ENCODE data around the gene RNF212B. TPM values are rescaled to one million over a fixed set of nuclear protein-coding genes. Genes with fewer than 3 reads are reported as not detected.

The RNF212B gene
- total and polyA plus RNA-seq, 2 of the 13 experiments (the other 11 are each of a cell fraction or from before 2014, with no cell fraction given), result 0.05 TPM; not detected in 1

GRCh38 chr14:23284654-23285529, 47.2 kb downstream of the RNF212B start (continued):
- TF ChIP-seq REPIN1 (CRISPR knock-in tag; IDR thresholded peaks at IDR 0.05; ENCODE audit: borderline replicate concordance, low read depth) (no peak), MAFK (conservative IDR thresholded peaks at IDR 0.05 in 1 of 2, IDR thresholded peaks at IDR 0.05 in 1 of 2; ENCODE audit: low read length in 2 of 2) (no peak), PITX1 (CRISPR knock-in tag; IDR thresholded peaks at IDR 0.05) (no peak), ISX (CRISPR knock-in tag; conservative IDR thresholded peaks at IDR 0.05) (no peak), ZNF773 (CRISPR knock-in tag; IDR thresholded peaks at IDR 0.05; ENCODE audit: borderline replicate concordance) (no peak), ZXDC (CRISPR knock-in tag; IDR thresholded peaks at IDR 0.05) (no peak), CREBL2 (CRISPR knock-in tag; IDR thresholded peaks at IDR 0.05; ENCODE audit: borderline replicate concordance) (no peak), ZNF562 (CRISPR knock-in tag; IDR thresholded peaks at IDR 0.05; ENCODE audit: borderline replicate concordance) (no peak), SNAPC2 (CRISPR knock-in tag; IDR thresholded peaks at IDR 0.05) (0 out of 2 replicates have a peak, but pooled peaks have one; percentile 5), ZFP37 (CRISPR knock-in tag; IDR thresholded peaks at IDR 0.05; ENCODE audit: borderline replicate concordance) (no peak), EED (CRISPR knock-in tag; IDR thresholded peaks at IDR 0.05) (no peak), ZSCAN22 (CRISPR knock-in tag; IDR thresholded peaks at IDR 0.05) (no peak), ZMYM2 (CRISPR knock-in tag; IDR thresholded peaks at IDR 0.05) (no peak), GTF2F1 (IDR thresholded peaks at IDR 0.05; ENCODE audit: low read length) (no peak), MTF1 (CRISPR knock-in tag; IDR thresholded peaks at IDR 0.05) (no peak), ZNF605 (CRISPR knock-in tag; IDR thresholded peaks at IDR 0.05) (no peak), MTA1 (CRISPR knock-in tag; IDR thresholded peaks at IDR 0.05; ENCODE audit: borderline replicate concordance) (no peak), SETDB1 (CRISPR knock-in tag; IDR thresholded peaks at IDR 0.05; ENCODE audit: borderline replicate concordance) (no peak), ZNF382 (CRISPR knock-in tag; IDR thresholded peaks at IDR 0.05; ENCODE audit: borderline replicate concordance) (no peak), HDAC1 (CRISPR knock-in tag; IDR thresholded peaks at IDR 0.05) (0 out of 2 replicates have a peak, but pooled peaks have one; percentile 8), KAT2B (IDR thresholded peaks at IDR 0.05; ENCODE audit: borderline replicate concordance, low read depth, low read length) (no peak), JARID2 (CRISPR knock-in tag; IDR thresholded peaks at IDR 0.05; ENCODE audit: insufficient replicate concordance) (no peak), ZNF780A (CRISPR knock-in tag; IDR thresholded peaks at IDR 0.05) (no peak), KMT2A (CRISPR knock-in tag; IDR thresholded peaks at IDR 0.05) (no peak), AFF4 (CRISPR knock-in tag; IDR thresholded peaks at IDR 0.05) (no peak)

Data from HepG2 (cell line).